Fibroblast of skin of back (primary cell): ENCODE results near the gene GRAMD1A.
"Not testable (repeated sequence)": the region's sequence is repeated elsewhere in the genome, so short reads cannot be mapped to it uniquely, and the experiment has no call there.

Source experiments
- DNase-seq: peaks from one replicate; pipeline ENCODE4 v3.0.0-alpha.2; 2013

GRAMD1A gene

GRCh38 chr19:35038623-35039512, 38.7 kb downstream of the GRAMD1A start:
- no peak for DNase-seq

GRCh38 chr19:35039881-35040825, 40.0 kb downstream of the GRAMD1A start:
- no peak for DNase-seq

- DNase-seq, result no peak
Observed at GRCh38 chr19:35040826-35041547, 40.9 kb downstream of the GRAMD1A start.

- no peak for DNase-seq
Observed at GRCh38 chr19:35041548-35042055, 41.5 kb downstream of the GRAMD1A start, which contains the start of gene HPN. Gene HPN (plus strand): TSS chr19:35041721. CDS start chr19:35042507, 786 bp downstream.

GRCh38 chr19:35042056-35042730, 42.1 kb downstream of the GRAMD1A start:
- no peak for DNase-seq

GRCh38 chr19:35042954-35043604, 43.0 kb downstream of the GRAMD1A start:
- DNase-seq, result no peak

- no peak for DNase-seq
Observed at GRCh38 chr19:35043906-35044305, 43.8 kb downstream of the GRAMD1A start.

GRCh38 chr19:35044317-35045117, 44.4 kb downstream of the GRAMD1A start:
- peak; percentile 48 for DNase-seq

- DNase-seq, result peak; percentile 40
Observed at GRCh38 chr19:35045667-35046300, 45.7 kb downstream of the GRAMD1A start.

- no peak for DNase-seq
Observed at GRCh38 chr19:35046461-35046860, 46.3 kb downstream of the GRAMD1A start.

- no peak for DNase-seq
Observed at GRCh38 chr19:35048911-35049411, 48.8 kb downstream of the GRAMD1A start.

- DNase-seq, result no peak
Observed at GRCh38 chr19:35049456-35049855, 49.3 kb downstream of the GRAMD1A start.

GRCh38 chr19:35050662-35051061, 50.5 kb downstream of the GRAMD1A start:
- DNase-seq, result not testable (repeated sequence)

GRCh38 chr19:35051268-35051667, 51.1 kb downstream of the GRAMD1A start:
- not testable (repeated sequence) for DNase-seq

GRCh38 chr19:35051796-35052195, 51.7 kb downstream of the GRAMD1A start:
- no peak for DNase-seq

- DNase-seq, result no peak
Observed at GRCh38 chr19:35052599-35053190, 52.6 kb downstream of the GRAMD1A start.

GRCh38 chr19:35053667-35054293, 53.7 kb downstream of the GRAMD1A start:
- DNase-seq, result no peak

- no peak for DNase-seq
Observed at GRCh38 chr19:35054626-35055025, 54.5 kb downstream of the GRAMD1A start.
